NB4 (cell line): Measurements from ENCODE around the gene SBNO2.

ENCODE experiments used
- DNase-seq: peaks from one replicate; pipeline ENCODE4 v3.0.0; 2010; ENCODE audit warnings: low read depth
- H3K4me3 ChIP-seq: one replicate; pipeline ENCODE4 v1.5.1; 2011; ENCODE audit warnings: mild to moderate bottlenecking, low read depth, low read length, moderate library complexity
- MYC ChIP-seq: IDR thresholded peaks from 2 replicates; pipeline ENCODE4 v1.6.1; 2011; ENCODE audit warnings: low read depth, low read length
- POLR2A ChIP-seq: IDR thresholded peaks from 2 replicates; pipeline ENCODE4 v1.6.1; 2011; ENCODE audit warnings: mild to moderate bottlenecking; ENCODE audit not compliant: insufficient read length; ENCODE audit errors: extremely low read depth
- TF ChIP-seq, protein P1 (sequence below): IDR thresholded peaks from one replicate; pipeline ENCODE4 v1.5.1; 2012; ENCODE audit warnings: low read depth, low read length
- TF ChIP-seq, protein P2 (sequence below): IDR thresholded peaks from 2 replicates; pipeline ENCODE4 v1.6.1; 2011; ENCODE audit warnings: low read depth, low read length

SBNO2 gene

DNA sequence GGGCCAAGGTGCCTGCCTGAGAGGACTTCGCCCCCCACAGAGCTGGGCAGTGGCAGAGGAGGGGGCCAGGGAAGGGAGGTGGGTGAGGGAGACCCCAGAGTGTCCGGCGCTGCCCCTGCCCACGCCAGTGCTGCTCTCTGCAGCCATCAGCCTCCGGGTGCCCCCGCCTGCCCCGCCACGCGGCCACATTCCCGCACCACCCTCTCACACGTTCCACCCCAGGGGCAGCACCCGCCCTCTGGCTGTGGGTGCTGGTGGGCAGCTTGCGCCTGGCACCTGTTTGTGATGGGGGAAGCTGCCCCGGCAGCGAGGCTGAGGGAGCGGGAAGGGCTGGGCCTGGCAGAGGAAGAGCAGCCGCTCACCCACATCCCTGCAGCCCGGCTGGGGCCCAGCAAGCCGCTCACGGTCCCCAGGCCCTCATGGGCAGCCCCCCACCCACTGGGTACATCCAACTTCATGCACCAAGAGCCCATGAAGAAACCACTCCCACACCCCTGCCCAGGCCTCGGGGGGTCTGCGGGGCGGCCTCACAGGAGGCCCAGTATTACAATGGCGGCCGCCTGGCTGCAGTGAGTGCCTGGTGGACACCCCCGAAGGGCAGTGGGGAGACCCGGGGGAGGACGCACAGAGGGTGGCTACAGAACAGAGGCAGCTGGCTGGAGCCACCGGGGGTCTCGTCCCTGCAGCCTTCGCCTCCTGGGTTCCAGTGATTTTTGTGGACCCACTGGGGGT, 14.0 kb downstream of the SBNO2 start:
- no peak overlapping the region for H3K4me3 ChIP-seq
- TF ChIP-seq, protein P1, sequence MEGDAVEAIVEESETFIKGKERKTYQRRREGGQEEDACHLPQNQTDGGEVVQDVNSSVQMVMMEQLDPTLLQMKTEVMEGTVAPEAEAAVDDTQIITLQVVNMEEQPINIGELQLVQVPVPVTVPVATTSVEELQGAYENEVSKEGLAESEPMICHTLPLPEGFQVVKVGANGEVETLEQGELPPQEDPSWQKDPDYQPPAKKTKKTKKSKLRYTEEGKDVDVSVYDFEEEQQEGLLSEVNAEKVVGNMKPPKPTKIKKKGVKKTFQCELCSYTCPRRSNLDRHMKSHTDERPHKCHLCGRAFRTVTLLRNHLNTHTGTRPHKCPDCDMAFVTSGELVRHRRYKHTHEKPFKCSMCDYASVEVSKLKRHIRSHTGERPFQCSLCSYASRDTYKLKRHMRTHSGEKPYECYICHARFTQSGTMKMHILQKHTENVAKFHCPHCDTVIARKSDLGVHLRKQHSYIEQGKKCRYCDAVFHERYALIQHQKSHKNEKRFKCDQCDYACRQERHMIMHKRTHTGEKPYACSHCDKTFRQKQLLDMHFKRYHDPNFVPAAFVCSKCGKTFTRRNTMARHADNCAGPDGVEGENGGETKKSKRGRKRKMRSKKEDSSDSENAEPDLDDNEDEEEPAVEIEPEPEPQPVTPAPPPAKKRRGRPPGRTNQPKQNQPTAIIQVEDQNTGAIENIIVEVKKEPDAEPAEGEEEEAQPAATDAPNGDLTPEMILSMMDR, result no peak
- TF ChIP-seq MYC (no peak), POLR2A (no peak)
- TF ChIP-seq, protein P2, sequence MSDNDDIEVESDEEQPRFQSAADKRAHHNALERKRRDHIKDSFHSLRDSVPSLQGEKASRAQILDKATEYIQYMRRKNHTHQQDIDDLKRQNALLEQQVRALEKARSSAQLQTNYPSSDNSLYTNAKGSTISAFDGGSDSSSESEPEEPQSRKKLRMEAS, result no peak
- DNase-seq, result no peak

DNA sequence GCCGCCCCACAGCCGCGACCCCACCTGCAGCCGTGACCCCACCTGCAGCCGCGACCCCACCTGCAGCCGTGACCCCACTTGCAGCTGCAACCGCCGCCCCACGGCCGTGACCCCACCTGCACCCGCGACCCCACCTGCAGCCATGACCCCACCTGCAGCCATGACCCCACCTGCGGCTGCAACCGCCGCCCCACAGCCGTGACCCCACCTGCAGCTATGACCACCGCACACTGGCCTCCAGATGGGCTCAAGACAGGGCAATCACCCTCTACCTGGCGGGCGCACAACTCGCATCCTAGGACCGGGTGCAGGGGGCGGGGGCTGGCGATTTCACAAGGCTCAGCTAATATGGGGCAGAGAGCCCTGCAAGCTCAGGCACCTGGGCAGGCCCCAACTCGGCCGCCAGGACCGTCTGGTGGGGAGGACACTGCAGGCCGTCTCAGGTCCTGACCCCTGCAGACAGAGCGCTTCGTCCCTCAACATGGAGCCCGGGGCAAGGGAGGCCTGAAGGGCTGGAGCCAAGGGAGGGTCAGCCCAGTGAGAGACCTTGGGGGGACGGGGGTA, 15.1 kb downstream of the SBNO2 start:
- TF ChIP-seq, protein P2, result no peak
- TF ChIP-seq POLR2A (no peak), MYC (no peak)
- TF ChIP-seq, protein P1, result no peak
- DNase-seq, result no peak
- no peak overlapping the region for H3K4me3 ChIP-seq

DNA sequence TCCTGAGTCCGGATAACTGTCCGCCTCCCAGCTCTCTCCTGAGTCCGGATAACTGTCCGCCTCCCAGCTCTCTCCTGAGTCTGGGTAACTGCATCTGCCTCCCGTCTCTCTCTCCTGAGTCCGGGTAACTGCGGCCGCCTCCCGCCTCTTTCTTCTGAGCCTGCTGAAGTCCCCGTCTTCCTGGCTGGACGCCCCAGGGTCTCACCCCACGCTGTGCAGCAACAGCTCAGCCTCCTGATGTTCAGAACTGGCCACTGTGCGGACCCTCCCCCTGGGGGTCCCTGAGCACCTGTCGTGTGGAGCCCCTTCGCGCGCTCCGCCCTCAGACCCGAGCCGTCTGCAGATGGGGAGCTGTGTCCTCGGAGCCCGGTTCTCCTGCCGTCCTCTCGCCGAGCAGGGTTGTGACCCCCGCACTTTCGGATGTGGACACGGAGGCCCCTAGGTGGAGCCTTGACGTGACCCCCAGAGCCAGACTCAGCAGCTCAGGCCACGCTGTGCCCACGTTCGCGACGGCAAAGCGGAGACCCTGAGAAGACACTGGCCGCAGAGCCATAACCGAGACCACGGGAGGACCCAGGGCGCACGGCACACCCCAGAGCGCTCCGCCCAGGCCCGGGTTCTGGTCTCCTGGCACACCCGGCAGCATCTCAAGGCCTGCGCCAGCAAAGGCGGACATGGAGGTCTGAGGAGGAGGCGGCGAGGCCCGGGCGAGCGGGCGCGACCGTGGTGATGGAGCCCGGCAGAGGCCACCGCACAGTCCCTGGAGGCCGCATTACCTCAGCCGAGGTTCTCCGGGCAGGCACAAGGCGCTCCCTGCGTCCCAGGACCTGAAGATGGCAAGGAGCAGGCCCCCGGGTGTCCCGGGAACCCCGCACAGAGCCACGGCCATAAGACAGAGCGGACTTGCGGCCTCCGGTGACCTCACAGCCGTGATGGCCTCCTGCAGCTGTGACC, 15.9 kb downstream of the SBNO2 start:
- DNase-seq, result no peak
- TF ChIP-seq POLR2A, result no peak
- TF ChIP-seq, protein P2, result no peak
- TF ChIP-seq MYC, result no peak
- TF ChIP-seq, protein P1, result no peak
- no peak overlapping the region for H3K4me3 ChIP-seq

DNA sequence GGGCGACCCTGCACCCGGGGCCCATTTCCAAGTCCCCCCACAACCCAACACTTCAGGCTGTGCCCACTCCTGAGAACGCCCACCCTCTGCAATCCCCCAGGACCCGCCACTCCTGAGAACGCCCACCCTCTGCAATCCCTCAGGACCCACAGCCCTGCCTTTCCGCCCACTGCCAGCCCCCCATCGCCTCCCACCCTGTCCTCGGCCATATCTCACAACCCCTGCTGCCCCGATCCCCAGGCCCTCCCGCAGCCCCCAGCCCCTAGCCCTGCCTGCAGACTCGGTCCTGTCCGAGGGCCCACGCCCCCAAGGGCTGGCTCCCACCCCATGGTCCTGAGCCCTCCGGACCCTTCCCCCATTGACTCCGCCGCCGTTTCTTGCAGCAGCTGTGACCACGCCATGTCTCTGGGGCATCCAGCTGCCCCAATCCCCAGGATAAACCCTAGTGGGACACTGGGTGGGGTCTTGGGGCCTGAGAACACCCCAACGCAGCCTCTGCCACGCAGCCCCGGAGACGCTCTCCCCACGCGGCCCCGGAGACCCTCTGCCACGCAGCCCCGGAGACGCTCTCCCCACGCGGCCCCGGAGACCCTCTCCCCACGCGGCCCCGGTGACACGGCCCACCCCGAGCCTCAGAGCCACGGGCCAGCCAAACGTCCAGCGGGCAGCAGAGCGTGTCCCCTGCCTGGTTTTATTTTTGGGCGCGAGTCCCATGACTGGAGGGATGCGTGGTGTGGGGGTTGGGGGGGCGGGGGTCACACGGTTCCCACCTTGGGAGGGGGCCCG, 17.0 kb downstream of the SBNO2 start:
- no peak overlapping the region for H3K4me3 ChIP-seq
- TF ChIP-seq, protein P2, result no peak
- TF ChIP-seq MYC (no peak), POLR2A (no peak)
- TF ChIP-seq, protein P1, result no peak
- DNase-seq, result no peak

DNA sequence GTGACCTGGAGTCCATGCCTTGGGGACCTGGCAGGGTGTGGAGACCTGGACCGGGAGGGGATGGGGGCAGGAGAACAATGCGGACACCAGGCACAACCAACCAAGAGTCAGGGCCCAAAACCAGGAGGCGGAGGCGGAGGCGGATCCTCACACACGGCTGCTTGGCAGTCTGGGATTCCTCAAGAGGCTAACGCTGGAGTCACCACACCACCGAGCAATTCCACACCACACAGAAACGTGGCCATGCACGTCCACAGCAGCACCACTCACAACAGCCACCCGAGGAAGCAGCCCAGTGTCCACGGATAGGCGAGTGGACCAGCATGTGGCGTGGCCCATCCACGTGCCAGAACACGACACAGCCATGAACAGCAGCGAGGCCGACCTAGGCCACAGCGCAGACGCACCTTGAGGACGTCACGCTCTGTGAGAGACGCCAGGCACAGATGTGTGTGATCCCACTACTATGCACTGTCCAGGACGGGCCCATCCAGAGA, 17.7 kb downstream of the SBNO2 start:
- H3K4me3 ChIP-seq, result no peak overlapping the region
- TF ChIP-seq, protein P2, result no peak
- TF ChIP-seq POLR2A (no peak), MYC (no peak)
- TF ChIP-seq, protein P1, result no peak
- no peak for DNase-seq
